ENCODE data around the gene GIMAP1.

Gene GIMAP1

DNA sequence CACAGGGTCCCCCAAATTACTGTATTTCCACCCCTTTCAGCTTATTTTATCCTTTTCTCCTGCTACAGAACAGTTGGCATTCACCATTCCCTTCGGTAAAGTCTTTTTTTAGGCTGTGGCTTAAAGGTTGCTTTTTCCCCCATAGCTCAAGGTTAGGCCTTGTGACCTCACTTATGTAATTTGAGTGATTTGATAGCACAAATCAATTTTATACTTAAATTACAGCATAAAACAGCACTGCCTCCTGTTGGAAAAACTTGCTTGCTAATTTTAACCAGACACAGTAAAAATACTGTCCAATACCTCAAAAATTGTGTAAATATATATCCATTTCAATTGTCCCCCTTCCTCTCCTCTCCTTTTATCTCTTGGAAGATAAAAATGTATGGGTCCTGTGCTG lies 7.1 kb downstream of the GIMAP1 start:
- DNase-seq = no peak

DNA sequence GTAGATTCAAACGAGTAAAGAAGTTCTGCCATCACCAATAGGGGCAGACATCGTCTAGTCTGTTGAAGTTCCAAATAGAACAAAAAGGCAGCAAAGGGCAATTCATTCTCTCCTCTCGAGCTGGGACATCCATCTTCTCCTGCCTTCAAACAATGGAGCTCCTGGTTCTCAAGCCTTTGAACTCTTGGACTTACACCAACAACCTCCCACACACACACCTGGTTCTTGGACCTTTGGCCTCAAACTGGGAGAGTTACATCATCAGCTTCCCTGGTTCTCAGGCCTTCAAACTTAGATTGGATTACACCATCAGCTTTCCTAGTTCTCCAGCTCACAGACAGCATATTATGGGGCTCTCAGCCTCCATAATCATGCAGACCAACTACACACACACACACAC lies 11.0 kb downstream of the GIMAP1 start:
- no peak for DNase-seq

DNA sequence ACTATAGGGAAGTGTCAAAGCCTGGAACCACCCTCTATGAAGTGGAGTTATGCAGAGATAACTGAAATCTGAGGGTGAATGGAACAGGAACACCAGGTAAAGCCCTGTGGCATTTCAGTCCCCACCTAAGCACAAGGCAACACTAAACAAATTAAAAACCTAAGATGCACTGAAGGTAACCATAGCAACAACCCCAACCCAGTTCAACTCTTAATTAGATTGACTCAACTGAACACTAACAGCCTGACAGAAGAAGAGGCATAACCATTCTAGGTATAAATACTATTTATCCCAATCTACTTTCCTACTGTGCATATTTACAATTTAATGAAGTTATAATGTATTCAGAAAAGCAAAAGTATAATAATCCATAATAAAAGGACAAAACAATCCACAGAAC lies 11.6 kb downstream of the GIMAP1 start:
- DNase-seq = no peak

DNA sequence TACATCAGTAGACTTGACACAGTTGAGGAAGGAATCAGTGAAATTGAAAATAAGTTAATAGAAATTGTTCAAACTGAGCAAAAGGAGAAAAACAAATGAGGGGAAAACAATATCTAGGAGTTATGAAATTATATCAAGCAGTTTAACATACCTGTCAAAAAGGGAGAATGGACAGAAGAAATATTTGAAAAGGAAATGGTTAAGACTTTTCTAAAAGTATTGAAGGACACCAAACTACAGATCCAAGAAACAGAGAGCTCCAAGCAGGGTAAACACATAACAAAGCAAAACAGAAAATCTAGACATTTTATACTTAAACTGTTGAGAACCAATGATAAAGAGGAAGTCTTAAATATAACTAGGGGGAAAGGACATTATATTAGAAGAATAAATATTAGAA lies 12.2 kb downstream of the GIMAP1 start:
- no peak for DNase-seq

DNA sequence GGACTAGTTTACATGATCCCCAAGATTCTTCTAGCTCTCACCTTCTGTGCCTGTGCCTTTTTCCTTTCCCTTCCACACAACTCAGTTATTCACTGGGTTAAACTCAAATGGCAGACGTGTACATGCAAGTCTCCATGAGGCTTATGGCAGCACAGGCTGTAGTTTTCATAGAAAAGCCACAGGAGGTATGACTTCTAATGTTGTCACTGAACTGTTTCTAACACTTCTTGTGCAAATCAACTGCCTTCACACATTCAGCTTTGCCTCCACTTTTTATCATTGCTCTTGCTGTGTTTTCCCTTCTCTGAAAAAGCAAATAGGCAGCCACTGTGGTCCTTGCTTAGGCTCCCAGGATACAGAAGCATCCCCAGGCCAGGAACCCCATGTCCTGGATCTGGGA lies 15.5 kb downstream of the GIMAP1 start:
- DNase-seq = no peak

DNA sequence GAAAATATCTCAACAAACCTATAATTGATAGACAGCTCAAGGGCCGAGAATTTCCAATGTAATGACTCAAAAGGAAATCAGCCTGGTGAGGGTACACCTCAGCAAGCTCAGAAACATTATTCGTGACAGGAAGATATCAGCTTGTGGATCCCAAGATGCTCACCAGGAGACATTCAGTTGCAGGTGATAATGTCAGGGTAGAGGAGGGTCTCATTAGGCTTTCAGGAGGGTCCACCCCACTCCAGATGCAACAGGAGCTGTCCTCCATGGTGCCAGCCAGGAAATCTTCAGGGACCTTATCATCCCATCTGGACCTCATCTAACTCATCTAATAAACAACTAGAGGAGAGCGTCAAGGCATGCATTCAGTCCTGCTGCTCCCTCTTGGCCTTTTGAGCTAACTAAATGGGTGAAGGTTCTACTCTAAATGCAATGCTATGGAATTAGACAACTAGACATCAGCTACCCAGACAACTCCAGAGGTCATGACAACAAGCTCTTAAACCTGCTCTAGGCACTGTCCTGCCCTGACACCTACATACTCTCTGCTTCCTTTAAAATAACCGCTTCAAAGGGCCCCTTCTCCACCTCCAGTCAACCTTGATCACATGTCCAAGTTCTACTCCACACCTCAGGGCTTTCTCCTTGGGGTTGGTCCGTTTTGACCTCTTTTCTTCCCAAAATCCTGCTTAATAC lies 16.5 kb downstream of the GIMAP1 start:
- no peak for DNase-seq

DNA sequence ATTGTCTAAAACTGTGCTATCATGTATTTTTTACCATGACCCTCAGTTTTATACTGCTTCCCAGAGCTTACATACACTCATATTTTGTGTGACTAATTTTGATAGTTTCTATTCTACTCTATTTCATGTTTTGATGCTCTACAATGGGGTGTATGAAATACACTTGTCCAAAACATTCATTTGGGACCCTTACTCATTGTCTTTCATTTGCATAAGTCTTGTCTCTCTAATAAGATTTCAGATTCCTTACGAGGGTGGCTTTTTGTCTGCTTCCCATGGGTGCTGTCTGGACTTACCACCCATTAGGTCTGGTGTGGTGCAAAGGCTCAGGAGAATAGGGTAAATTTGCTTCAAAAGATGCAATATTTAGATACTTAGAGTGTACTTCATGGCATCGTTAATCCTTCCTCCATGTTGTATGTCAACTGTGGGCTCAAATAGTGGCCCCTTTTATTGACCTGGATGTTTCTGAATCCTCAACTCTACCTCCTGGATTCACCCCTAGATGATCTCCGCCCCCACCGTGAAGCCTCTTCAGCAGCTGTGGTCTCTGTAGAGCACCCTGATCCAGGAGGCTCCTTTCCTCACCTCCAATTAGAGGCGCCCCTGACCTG lies 17.2 kb downstream of the GIMAP1 start:
- DNase-seq = no peak

DNA sequence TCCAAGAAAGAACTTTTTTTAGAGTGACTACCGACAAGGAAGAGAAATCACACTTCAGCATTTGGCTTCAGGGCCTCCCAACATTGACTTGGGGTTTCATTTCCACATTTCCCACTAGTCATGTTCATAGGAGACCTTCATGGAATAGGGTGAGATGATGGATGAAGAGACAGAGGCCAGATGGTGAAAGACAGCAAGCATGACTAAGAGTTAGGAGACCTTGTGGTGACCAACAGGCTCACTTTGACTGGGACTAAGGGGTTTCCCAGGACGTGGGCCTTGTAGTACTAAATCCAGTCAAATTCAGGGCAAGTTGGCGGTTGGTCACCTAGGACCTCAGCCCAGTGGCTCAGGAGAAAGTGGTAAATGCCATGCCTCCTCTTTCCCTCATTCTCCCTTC lies 17.8 kb downstream of the GIMAP1 start:
- DNase-seq = no peak

DNA sequence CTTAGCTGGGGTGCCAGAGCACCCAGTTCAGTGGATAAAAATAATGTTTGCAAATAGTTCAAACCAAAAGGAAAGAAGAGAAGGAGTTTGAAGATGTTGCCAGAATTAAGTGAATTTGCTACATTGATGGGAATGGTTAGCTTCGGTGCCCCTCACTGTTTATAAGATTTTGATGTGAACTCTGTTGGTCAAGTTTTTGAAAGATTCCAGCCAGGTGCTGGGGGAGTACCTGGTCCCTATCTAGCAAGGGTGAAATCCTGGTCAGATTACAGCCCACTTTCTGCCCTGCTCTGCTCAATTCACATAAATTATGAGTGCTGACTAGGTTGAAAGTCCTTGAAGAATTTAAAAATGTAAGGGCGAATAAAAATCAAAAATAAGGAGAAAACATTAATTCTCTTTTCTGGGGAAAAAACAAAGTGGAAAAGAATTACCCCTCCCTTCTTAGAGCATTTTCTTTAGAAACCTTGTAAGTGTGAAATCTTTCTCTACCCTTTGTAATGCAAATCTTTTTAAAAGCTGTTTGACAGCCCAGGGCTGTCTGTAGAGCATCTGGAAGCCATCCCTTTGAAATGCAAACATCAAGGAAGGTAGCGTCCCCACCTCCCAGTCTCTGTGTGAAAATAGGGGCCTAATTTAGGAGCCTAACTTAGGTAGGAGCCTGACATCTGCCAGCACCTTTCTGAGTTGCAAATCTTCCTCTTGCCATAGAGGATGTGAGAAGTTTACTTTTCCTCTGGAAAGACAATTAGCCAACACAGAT lies 19.4 kb downstream of the GIMAP1 start:
- DNase-seq = no peak

DNA sequence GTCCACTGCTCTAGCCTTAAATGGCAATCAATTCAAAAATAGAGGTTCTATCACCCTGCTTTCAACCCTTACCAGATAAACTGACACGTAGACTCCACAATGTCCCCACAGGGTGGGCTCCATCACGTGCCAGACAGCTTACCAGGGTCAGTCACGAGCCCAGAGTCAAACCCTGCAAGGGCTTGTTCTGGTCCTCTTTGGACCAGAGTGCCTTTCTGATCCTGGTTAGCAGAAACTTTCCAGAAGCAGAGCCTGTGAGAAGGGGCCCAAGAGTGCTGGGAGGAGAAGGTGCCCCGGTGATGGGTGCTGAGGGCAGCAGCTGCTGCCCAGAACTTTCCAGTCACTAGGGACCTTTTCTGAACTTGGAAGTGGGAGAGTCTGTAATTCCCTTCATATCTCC lies 20.5 kb downstream of the GIMAP1 start:
- no peak for DNase-seq

DNA sequence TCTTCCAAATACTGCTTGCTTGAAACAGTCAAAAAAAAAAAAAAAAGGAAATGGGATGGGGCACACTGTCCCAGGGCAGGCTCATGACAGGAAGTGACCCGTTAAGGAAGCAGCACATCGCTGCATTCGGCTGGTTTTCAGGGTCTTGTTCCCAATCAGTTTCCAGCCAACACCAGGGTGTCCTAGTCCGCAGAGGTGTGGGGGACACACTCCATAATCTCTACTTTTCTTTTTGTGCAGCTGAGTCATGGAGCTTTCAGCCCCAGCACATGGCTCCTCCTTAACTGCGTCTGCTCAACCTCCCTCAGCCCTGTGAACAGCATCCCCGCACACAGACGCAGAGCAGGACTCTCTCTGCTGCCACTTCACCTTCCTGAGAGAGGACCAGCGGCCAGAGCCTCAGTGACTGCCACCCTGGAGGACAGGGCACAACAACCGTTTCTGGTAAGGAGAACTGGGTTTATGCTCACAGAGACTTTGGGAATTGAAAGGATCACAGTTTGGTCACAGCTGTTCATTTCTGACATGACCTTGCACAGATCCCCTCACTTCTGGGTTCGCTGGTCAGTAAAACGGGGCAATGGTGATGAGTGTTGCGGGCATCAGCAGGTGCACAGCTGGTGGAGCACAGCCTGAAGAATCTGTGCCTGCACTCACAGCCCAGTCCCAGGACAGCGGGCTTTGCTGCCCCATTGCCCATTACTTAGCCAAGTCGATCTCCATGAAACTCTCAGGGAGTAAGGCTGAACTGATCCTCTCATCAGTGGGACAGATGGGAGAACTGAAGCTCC lies 21.0 kb downstream of the GIMAP1 start, which contains the start of gene GIMAP5:
TSS of gene GIMAP5 (plus strand) at position 154 of the 791 bp plus-strand sequence. CDS start 3,467 bp downstream, outside the sequence.
- DNase-seq = no peak

DNA sequence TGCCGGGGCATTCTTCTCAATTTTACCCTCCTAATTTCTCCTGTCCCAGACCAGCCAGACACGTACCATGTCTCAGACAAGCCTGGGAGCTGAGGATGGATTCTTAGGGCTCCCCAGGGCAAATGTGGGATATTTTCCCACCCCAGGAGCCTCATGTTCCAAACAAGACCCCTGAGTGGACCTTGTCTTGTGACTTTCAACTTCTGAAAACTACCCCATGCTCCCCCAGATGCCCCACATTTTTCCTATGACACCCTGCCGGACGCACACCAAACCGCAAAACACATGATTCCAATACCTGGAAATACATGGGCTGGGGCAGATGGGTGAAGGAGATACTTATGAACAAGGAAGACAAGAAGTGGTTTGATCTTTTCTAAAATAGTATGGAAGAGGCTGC lies 21.7 kb downstream of the GIMAP1 start:
- no peak for DNase-seq

DNA sequence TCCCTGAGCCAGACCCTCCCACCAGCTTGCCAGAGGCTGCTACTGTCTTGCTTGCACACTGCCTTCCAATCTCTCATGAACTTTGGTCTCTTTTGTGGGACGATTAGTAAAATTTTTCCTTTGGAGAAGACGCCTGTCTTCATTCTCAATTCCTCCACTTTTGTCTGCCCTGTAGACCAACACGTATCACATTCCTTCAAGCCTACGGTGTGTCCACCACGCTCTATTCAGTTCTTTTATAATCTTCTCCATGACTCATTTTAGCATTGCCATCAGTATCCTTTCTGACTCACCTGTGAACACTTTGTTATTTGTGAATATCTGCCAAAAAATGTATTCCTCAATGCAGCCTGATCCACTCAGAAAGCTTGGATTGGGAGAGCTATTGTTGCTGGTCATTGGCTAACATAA lies 22.2 kb downstream of the GIMAP1 start:
- no peak for DNase-seq

DNA sequence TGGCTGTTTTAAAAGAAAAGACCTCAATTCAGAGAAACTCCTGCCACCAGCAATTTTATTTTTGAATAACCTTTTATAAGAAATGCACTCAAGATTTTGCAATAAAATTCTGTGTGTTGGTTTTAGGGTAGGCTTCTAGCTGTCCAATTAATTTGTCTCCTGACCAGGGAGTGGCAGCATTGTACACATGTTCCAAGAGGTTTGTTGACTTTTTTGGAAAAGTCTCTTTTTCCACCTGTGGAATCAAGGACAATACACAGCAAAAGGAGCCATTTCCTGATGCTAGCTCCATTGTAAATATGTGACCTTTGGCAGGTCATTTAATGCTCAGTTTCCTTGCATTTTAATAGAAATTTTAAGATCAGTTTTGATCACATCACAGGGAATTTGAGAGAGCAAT lies 22.6 kb downstream of the GIMAP1 start:
- DNase-seq = no peak

DNA sequence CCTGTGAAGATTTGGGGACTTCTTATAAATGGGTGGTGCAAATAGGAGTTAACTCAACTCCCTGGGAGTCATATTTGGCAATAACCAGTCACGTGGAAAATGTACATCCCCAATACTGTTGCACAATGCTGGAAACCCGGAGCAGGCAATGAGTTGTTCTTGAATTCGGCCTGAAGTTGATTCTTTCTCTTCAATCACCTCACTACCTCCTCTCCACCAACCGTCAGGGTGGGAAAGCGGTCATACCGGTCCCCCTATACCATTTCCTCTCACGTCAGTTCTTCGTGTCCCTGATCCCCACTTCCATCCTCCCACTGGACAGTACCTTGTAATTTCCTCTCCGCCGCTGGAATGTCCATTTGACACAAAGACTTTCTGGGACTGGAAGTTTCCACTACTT lies 23.6 kb downstream of the GIMAP1 start:
- peak in 1 of 2 experiments; percentile 52 for DNase-seq

DNA sequence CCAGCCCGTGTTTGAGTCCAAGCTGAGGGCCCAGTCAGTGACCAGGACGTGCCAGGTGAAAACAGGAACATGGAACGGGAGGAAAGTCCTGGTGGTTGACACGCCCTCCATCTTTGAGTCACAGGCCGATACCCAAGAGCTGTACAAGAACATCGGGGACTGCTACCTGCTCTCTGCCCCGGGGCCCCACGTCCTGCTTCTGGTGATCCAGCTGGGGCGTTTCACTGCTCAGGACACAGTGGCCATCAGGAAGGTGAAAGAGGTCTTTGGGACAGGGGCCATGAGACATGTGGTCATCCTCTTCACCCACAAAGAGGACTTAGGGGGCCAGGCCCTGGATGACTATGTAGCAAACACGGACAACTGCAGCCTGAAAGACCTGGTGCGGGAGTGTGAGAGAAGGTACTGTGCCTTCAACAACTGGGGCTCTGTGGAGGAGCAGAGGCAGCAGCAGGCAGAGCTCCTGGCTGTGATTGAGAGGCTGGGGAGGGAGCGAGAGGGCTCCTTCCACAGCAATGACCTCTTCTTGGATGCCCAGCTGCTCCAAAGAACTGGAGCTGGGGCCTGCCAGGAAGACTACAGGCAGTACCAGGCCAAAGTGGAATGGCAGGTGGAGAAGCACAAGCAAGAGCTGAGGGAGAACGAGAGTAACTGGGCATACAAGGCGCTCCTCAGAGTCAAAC lies 26.0 kb downstream of the GIMAP1 start:
- DNase-seq = peak; percentile 57 to 66

DNA sequence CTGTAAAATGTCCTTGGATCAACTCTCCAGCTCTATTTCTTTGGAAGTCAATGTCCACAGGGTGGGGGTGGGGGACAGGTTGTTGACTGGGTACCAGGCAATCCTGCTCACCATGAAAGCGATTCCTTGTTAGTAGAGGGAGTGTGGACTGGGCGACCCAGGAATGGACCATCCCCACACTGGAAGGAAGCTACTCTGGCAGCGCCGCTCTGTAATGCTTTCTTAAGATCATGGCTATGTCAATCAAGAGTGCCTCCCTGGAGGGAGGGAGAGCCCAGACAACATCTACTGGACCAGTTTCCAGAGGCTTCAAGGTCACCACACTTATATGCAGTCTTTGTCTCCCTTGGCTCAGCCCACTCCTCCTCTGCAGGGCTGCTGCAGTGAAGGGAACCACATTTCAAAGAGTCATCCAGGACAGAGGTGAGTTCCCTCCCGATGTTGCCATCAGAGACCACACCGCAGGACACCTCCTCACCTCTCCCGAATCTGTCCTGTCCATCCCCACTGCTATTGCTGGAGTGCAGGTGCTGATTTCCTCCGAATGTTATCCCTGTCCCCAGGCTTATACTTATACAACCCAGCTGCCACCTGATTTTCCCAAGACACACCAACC lies 27.7 kb downstream of the GIMAP1 start:
- DNase-seq = no peak

DNA sequence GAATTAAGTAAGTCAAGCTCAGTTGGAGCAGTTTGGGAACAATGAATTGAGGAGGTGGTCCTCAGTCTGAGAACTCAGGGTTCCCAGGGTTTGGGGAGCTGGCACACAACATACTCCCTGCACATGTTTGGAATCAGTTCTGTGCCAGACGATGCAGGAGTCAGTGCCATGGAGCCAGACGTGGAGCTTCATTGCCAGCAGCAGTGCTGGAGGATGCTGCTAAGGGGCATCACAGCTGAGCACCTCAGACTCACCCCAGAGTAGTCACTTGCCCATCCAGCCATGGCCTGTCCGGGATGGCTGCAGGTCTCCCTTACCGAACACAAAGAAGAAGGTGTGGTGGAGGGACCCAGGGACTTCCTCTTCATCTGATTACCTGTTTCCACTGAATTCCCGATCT lies 28.7 kb downstream of the GIMAP1 start:
- no peak for DNase-seq

DNA sequence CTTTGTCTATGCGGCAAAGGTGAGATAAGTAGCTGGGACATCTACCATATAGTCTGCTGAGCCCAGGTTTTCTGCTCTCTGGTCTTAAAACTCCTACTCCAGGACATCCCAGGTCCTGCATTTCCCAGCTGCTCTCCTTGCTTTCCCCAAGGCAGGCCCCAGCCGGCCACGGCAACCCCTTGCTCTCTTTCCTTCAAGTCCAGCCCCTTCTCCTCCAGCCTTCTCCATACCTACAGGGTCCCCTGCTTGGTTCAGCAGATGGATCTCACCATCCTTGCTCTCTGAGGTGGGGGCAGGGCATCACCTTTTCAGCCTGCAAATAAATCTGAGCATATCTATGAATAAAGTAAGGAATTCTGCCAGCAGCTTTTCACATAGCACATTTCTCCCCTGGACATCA lies 29.5 kb downstream of the GIMAP1 start:
- DNase-seq = no peak

DNA sequence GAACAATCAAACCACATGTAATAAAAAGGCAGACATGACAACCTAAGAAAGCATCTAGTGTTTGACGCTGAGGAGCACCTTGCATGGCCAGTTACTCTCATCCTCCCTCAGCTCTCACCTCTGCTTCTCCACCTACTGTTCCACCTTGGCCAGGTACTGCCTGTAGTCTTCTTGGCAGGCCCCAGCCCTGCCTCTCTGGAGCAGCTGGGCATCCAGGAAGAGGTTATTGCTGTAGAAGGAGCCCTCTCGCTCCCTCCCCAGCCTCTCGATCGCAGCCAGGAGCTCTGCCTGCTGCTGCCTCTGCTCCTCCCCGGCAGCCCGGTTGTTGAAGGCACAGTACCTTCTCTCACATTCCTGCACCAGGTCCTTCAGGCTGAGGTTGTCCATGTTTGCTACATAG lies 30.5 kb downstream of the GIMAP1 start:
- peak in 1 of 2 experiments; percentile 28 for DNase-seq

DNA sequence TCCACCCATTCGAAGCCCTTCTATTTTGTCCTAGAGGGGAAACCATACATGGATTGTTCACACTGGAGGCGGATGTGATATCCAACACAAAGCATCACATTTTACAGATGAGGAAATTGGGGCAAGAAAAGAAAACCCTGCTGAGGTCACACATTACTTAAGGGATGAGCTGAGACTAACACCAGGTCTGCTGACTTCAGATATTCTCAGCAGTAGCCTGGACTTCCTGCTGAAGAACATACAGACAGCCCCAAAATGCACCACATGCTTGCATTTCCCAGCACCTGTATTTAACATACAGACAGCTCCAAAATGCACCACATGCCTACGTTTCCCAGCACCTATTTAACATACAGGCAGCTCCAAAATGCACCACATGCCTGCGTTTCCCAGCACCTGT lies 32.0 kb downstream of the GIMAP1 start:
- DNase-seq = no peak

DNA sequence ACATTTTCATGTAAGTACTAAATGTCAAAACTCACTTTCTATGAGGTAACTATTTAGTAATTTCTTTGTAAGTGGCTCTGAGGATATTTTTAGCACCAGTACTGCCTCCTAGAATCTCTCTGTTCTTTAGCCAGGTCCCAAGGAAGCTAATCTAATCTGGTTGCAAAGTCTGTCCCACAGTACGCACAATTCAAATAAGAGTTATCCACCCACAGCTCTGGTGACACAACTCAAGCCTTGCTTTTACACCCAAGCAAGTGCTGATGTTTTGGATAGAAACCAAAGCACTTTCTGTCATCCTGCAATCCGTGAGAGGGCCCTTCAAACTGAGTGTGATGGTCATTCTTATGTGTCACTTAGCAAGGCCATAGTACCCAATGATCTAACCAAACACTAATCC lies 35.3 kb downstream of the GIMAP1 start:
- no peak for DNase-seq

All from activated CD4-positive, alpha-beta T cell treated with anti-CD3 and anti-CD28 coated beads, Interleukin-2, amount 50 U/mL, for 48 hours (primary cell).